Epidermal melanocyte (primary cell): Measurements from ENCODE around the gene PLSCR1.
"Not testable (repeated sequence)": the region's sequence is repeated elsewhere in the genome, so short reads cannot be mapped to it uniquely, and the experiment has no call there.

Experiments
- DNase-seq: peaks from one replicate; pipeline ENCODE4 v3.0.0; 2011; ENCODE audit warnings: low spot score; ENCODE audit not compliant: insufficient read length

The PLSCR1 gene

DNA sequence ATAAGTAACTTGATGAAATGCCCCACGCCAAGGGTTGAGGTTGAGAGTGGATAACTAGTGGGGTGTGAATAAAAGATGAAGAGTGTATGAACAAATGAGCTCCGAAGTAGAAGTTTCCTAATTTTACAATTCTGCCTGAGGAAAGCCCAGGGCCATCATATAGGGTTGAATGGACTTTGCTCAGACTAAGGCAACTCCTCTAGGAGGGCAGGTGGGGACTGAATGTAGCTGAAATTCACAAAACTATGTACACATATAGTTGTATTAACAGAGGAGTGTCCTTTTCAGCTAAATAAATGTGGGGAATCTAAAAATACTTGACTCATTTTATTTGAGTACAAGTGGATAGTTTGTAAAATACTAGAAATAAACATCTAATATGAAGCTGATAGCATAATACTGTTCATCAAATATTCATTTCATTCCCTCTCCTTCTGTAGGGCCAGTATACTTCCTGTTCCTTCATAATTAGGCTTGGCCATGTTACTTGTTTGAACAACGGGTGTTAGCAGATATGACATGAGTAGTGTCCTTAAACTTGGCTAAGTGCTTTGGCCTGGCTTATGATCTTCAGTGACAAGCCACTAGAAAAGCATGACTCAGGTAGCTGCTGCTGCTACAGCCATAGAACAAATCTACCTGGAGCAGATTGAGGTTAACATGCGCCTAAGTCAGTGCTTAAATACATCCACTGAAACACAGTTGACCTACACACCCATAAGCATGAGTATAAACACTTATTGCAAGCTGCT, 26.5 kb downstream of the PLSCR1 start:
- no peak for DNase-seq

DNA sequence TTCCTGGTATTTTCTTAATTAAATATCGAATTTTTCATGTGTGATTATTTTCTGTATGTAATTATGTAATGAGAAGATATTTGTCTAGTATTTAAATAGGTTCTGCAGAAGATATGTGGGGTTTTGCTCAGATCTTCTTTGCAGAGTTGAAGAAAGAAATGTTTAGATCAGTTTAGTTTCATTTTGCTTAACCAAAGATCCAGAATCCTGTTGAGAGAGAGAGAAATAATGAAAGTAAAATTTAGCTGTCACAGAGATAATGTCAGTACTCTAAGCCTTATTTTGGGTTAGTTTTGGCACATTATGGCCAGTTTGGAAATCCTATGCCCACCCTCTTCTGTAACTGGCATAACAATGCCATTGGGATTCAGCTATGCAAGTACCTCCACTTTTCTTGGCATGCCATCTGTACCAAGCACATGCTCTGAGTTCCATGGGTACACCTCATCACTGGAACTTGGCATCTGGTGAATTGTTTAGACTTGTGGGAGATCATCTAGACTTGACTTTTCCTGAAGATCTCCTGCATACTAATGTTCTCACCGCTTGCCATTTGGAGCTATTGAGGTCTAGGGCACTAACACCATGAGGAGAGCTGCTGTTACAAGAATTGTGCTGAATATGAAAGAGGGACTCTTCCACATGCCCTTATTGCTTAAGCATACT, 30.9 kb downstream of the PLSCR1 start:
- no peak for DNase-seq

DNA sequence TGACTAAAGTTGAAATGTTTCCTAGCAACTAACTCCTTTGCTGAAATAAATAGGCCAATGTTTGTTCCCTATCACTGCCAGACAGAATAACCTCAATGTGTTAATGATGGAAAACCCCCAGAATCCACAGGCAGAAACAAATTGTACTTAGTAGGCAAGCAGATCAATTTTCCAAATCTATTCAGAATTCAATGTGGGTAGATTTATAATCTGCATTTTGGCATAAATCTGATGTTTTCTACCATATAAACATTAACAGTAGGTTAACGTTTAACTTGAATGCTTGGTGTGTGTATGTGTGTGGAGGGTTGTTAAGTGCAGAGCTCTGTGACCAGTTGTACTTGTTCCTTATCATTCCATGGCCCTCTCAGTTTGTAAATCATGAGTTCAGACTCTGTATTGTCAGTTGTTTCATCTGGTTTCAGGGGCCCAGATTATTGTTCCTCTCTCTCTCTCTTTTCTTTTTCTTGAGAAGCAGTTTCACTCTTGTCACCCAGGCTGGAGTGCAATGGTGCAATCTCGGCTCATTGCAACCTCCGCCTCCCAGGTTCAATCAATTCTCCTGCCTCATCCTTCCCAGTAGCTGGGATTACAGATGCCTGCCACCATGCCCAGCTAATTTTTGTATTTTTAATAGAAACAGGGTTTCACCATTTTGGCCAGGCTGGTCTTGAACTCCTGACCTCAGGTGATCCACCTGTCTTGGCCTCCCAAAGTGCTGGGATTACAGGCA, 32.8 kb downstream of the PLSCR1 start:
- DNase-seq, result no peak

DNA sequence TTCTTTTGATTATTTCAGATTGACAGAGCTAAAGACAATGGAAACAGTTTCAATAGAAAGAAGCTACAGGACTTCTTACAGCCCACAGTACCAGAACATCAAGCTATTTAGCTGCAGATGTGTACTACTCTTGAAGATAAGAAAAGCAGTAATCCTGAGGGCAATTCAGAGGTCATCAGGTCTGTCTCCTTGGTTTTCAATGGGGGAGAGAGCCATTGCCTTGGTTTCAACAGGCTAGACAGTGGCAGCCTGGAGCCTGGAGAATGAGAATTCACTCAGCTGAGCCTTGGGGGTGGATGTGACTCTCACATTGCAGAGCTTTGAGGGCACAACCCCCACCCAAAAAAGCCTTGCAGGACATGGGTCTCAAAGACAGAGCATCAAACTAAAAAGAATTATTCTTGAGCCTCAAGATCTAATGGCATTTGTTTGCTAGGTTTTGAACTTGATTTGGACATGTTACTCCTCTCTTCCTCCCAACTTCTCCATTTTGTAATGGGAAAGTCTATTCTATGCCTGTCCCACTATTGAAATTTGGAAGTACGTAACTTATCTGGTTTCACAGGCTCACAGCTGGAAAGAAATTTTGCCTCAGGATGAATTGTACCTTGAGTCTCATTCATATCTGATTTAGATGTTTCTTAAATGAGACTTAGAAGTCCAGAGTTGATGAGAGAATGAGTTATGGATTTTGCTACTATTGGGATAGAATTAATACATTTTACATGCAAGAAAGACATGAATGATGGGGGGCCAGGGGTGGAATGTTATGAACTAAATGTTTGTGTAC, 36.9 kb downstream of the PLSCR1 start:
- DNase-seq, result no peak

DNA sequence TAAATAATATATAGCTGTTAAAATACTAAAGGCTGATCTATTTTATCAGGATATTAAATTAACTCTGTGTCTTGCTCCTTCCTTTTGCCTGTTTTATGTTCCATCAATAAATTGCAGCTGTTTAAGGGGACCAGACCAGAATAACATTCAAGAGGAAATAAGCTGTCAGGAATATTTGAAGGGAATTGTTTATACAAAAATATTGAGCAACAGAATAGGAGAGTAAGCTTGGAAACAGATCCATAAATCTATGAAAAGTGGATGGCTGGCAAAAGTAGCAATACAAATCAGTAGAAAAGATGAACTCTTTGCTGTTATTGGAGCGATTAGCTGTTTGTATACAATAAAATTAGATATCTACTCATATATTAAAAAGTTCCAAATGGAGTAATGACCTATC, 38.9 kb downstream of the PLSCR1 start:
- no peak for DNase-seq

DNA sequence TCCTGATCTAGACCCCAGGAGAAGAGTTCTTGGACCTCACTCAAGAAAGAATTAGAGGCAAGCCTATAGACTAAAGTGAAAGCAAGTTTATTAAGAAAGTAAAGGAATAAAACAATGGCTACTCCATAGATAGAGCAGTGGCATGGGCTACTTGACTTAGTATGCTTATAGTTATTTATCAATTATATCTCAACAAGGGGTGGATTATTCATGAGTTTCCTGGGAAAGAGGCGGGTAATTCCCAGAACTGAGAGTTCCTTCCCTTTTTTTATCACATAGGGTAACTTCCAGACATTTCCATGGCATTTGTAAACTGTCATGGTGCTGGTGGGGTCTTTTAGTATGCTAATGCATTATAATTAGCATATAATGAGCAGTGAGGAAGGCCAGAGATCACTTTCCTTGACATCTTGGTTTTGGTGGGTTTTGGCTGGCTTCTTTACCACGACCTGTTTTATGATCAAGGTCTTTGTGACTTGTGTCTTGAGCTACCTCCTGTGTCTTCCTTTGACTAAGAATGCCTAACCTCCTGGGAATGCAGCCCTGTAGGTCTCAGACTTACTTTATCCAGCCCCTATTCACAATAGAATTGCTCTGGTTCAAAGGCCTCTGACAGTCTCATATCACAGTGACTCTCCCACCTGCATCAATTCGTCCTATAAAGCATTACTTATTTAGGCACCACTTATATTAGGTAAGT, 39.8 kb downstream of the PLSCR1 start:
- DNase-seq, result no peak

DNA sequence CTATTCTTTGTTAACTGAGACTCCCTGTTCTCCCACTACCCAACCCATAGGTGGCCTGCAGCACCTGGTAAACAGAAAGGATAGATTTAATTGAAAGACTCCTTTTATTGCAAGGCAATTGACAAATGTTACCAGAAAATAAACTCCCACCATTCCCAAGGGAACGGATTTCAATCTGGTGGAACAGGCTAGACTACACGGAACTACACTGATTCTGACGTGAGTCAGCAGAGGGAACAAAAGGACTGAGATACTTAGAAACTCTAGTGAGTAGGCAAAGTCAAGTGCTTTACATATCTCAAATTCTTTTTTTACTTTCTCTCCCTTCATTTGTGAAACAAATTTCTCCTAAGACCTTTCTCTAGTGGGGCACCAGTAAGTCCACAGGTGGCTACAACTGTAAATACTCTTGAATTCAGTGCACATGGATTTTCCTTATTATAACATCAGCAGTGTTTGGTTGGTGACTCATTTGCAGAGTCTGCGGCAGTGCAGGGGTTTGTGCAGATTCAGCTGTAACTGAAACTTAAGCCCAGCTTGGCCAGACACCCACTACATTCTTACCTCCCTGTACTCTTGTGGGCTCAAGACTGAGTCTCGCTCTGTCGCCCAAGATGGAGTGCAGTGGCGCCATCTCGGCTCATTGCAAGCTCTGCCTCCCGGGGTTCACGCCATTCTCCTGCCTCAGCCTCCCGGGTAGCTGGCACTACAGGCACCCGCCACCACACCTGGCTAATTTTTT, 40.8 kb downstream of the PLSCR1 start:
- DNase-seq, result no peak

DNA sequence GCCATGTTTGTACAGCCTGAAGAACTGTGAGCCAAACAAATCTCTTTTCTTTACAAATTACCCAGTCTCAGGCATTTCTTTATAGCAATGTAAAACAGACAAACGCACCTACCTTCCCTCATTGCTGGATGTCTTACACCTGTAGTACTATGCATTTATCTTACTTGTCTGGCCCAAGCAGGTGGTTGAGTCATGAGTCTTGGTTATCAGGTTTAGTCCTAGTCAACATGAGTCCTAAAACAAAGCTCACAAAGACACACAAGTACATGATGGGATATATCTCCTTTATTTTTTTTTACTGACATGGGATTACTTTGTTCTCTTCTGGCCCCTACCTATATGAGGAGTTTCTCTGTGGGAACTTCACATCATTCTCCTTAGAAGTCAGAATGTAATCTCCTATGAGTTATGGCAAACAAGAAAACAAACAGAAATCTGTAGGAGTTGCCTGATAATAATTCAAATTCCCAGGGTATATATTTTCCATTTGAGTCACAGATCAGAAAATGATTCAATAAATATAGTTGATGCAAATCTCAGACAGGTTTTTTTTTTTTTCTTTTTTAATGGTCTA, 41.4 kb downstream of the PLSCR1 start:
- no peak for DNase-seq

DNA sequence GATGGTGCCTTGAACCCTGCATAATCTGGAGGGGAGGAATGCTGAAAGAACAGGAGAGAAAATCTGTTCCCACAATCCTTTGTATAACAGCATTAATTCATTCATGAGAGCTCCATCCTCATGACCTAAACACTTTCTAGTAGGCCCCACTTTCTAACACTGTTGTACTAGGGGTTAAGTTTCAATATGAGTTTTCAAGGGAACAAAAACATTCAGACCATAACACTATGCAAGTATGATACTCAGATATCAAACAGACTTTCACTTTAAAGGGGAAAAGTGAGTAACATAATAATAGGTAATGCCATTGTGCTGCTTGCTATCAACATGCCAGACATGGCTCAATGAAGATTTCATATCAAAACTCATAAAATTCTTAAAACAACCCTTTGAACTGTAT, 42.7 kb downstream of the PLSCR1 start:
- DNase-seq, result no peak

DNA sequence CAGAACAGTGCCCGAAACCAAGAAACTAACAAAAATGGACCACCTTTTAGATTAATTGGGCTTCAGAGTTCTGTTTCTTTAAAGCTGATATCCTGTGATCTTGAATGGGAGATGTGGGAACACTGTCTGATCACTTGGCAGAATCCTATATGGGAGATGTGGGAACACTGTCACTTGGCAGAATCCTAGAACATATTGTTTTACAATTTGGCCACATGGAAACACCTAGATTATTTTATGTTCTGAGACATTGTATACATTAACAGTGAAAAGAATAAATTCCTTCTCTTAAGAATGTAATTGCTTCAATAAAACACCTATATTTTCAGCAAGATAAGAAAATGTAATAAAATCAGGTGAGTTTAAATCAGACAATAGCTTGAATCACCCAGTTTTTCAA, 44.7 kb downstream of the PLSCR1 start:
- no peak for DNase-seq

DNA sequence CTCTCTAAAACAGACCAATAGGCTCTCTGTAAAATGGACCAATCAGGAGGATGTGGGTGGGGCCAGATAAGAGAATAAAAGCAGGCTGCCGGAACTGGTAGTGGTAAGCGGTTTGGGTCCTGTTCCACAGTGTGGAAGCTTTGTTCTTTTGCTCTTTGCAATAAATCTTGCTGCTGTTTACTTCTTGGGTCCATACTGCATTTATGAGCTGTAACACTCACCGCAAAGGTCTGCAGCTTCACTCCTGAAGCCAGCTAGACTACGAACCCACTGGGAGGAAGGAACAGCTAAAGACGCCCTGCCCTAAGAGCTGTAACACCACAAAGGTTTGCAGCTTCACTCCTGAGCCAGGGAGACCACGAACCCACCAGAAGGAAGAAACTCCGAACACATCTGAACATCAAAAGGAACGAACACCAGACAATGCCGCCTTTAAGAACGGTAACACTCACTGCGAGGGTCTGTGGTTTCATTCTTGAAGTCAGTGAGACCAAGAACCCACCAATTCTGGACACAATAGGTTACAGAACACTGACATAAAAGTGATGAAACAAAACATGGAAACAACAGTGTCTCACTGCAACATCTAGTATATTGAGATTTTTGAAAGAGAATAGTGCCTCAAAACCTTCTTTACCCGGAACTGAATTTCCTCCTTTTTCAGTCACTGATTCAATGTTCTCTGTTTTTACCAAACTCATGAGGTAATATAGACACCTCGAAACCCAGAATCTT, 46.2 kb downstream of the PLSCR1 start:
- DNase-seq, result no peak

DNA sequence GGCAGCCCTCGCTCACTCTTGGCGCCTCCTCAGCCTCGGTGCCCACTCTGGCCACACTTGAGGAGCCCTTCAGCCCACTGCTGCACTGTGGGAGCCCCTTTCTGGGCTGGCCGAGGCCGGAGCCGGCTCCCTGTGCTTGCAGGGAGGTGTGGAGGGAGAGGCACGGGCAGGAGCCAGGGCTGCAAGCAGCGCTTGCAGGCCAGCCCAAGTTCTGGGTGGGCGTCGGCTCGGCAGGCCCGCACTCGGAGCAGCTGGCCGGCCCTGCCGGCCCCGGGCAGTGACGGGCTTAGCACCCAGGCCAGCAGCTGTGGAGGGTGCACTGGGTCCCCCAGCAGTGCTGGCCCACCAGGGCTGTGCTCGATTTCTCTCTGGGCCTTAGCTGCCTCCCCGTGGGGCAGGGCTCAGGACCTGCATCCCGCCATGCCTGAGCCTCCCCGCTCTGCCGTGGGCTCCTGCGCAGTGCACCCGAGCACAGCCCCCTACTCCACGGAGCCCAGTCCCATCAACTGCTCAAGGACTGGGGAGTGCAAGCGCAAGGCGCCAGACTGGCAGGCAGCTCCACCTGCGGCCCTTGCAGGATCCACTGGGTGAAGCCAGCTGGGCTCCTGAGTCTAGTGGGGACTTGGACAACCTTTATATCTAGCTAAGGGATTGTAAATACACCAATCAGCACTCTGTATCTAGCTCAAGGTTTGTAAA, 47.1 kb downstream of the PLSCR1 start:
- not testable (repeated sequence) for DNase-seq

DNA sequence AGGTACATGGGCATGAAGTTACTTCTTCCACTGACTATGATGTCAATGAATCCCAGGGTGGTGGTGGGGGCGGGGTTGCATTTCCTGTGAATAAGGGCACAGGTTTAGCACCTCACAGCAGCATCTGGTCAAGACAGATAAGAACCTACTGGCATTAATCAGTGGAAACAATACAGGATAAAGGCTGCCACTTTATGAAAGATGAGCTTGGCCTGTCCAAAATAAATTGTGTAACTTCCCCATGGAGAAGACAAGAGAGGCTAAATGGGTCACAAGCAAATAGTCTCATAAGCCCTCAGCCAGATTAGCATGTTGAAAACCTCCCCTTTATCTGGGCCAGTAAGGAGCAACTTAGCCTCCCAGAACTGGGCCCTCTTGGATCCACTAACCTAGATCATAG, 47.7 kb downstream of the PLSCR1 start:
- DNase-seq, result no peak

DNA sequence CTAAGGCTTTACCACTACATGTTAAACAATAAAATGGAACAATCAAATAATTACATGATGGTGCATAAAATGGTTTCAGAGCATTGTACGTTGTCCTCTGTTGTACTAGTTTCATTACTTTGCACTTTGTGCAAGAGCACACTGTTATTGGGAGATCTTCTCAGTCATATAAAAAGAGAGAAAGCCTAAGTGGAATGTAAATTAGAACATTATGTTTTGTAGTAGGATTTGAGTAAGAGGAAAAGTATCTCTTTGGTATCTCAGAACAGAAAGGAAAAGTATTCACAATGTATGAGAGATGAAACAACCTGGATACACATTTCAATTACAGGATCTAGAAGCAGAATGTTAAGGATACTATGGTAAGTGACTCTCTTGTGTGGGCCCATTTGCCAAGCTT, 48.2 kb downstream of the PLSCR1 start:
- DNase-seq, result no peak

DNA sequence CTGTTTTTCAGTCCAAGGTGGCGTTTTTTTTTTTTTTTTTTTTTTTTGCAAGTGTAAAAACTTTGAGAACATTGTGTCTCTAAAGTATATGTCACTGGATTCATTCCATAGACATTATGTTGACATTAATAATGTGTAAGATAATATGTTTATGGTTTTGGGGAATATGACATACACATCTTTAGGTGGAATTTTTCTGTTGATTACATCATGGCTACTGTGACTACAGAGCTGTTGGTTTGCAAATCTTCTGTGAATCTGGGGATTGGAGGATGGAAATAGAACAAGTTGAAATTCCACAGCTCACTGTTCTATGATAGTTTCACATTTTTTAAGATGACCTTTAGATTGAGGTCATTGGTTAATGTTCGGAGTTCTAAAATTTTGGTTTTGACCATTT, 50.6 kb downstream of the PLSCR1 start:
- no peak for DNase-seq

DNA sequence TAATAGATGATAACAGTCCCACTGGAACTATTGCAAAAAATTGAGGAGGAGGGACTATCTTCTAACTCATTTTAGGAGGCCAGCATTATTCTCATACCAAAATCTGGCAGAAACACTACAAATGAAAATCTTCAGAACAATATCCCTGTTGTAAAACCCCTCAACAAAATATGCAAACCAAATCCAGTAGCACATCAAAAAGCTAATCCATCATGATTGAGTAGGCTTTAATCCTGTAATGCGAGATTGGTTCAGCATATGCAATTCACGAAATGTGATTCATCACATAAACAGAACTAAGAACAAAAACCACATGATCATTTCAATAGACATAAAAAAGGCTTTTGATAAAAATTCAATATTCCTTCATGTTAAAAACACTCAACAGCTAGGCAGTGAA, 51.2 kb downstream of the PLSCR1 start:
- no peak for DNase-seq

DNA sequence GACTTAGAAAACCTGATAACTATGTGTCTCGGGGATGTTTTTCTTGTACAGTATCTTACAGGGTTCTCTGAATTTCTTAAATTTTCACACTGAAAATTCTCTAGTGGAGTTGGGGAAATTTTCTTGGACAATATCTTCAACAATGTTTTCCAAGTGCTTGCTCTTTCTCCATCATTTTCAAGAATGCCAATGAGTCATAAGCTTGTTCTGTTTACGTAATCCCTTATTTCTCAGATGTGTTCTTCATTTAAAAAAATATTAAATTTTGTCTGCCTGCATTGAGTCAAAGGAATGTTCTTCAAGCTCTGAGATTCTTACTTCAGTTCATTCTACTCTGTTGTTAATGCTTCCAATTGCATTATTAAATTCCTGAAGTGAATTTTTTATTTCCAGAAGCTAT, 53.1 kb downstream of the PLSCR1 start:
- DNase-seq, result no peak

DNA sequence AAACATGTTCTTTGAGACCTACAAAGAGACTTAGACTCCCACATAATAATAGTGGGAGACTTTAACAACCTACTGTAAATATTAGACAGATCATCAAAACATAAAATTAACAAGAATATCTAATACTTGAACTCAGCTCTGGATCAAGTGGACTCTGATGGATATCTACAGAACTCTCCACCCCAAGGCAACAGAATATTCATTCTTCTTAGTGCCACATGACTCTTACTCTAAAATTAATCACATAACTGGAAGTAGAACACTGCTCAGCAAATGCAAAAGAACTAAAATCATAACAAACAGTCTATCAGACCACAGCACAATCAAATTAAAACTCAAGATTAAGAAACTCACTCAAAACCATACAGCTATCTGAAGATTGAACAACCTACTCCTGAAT, 59.1 kb downstream of the PLSCR1 start:
- no peak for DNase-seq
